GM19455 (cell line): ENCODE results near the gene ST3GAL5.

Source experiments
- ATAC-seq: cut with Tn5 transposase; IDR thresholded peaks from one replicate; pipeline ENCODE4 v1.9.1; 2021; ENCODE audit not compliant: unreplicated experiment

The ST3GAL5 gene

DNA sequence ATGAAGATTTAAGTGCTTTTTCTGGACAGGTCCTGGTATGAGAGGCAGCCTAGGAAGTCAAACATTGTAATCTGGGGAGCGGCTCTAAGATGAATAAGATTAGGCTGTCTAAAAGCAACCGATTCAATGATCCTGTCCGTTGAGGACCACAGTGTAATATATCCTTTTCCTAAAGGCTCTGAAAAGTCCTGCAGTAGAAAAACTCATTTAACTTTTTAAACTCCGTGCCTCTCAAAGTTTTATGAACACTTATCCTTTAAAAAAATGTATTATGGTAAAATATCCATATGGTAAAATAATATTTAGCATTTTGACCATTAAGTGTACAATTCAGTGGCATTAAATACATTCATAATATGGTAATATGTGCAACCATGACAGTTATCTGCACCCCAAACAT lies 95.2 kb downstream of the ST3GAL5 start:
- ATAC-seq, result no peak

DNA sequence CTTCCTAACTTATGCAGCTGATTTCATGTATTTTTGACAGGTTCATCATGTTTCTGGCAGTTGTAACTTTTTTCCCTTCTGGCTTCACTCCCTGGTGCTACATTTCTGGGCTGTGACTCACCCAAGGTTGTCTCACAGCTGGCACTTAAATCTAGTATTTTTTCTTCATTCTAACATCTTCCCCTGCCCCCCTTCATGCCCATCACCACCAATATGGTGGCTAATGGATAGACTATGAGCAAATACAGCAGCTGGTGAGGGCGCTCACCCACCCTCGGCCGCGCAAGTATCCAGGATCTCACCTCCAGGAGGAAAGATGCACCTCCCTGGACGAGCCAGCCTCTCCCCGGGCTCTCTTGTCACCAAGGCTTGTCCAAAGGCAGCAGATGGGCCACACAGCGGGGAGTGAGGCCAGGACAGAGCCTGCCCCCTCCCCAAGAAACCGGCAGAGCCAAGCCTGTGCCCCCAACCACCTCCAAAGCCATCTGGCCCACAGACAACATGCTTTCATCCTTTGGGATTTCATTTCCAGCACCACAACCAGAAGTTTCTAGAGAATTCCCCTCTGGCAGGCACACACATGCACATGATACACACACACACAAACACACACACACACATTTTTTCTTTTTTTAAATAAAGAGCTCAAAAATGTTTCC lies 95.9 kb downstream of the ST3GAL5 start:
- ATAC-seq, result no peak

DNA sequence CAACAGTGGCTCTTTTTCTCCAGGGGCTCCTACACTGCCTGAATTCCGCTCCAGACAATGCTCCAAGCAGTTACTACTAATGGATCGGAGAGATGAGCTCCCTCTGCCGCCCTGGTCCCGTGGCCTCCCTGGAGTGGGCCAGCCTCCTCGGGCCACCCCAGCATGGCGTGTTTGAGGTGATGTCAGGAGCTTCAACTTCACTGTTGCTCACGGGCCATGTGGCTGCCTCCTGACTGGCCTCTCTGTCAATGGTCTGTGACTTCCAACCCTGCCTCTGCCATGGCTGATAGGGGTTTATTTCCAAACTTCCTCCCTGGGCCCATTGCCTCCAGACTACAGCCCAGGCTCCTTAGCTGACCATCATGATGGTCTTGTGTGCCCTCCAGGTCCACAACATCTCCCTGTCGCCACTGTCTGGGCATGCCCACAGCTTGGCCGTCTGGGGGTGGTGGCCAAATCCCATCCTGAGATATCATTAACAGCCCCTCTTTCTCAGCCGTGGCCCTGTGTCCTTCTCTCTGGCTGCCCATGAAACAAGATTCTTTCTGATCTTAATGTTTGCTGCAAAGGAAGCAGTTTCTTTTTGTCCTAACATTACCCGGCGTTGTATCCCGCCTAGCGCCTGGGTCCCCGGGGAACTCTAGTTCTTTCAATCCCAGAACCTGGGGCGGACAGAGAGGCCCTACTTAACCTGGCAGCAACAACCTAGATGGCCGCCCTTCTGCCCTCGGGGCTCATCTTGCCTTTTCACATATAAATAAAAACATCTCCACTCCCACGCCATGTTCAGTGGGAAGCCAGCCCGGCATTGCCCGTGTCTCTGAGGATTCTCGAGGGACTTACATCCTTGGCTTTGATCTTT lies 96.9 kb downstream of the ST3GAL5 start:
- ATAC-seq, result no peak

DNA sequence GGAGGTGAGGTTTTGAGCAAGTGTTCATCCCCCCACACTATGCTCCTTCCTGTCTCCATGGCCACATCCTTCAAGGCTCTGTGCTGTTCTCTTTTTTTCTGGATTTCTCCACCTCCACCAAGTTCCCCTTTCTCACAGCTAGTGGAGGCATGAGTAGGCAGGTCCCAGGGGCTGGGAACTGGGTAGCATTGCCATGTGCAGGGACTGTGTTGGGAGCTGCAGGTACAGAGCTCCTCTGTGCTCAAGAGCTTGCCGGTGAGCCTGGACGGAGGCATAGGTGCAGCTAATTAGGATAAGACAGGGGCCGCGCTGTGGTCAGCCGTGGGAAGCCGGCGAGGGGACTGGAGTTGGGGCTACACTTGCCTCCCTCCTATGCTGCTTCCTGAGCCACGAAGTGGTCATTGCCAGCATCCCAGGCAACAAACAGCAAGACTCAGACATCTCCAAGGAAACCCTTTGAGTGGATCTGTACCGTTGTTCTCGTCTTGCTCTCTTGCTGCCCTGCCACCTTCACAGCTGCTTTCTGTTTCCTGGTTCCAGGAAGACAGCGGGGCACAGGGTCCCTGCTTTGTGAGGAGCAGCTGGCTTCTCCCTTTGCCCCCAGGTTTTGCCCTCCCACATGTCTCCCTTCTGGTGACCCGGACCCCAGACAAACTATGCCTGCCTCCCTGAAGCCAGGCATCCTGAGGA lies 98.1 kb downstream of the ST3GAL5 start:
- no peak for ATAC-seq

DNA sequence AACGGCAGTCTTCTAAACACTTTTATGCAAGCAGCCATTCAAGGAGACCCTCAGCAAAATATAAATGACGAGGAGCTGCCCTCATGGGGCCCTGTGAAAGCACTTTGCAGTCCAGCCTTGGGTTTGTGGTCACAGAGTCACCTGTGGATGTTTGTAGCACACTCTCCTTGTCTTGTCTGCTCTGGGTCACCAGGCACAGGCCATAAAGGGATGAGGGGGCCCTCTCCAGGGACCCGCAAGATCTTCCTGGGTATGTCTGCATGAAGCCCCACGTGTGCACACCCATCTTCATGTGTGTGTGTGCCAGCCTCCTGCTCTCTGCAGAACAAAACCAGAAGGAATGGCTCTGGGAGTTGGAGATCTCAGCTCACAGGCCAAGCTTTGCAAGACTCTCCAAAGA lies 98.8 kb downstream of the ST3GAL5 start:
- ATAC-seq, result no peak

DNA sequence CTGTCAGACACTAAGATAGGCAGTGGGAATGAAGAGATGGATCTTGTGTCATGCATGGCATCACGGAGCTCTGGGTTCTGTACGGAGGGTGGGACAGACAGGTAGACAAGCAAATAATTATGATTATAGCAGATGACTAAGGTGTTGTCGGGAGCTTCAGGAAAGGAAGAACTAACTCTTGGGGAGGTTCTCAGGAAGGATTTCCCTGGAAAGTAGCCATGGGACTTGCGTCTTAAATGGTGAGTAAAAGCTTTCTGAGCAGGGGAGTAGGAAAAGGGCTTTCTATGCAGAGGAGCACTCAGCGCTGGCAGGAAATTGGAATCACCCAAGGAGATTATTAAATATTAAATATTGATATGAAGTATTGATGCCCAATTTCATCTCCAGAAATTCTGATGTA lies 99.5 kb downstream of the ST3GAL5 start:
- no peak for ATAC-seq

DNA sequence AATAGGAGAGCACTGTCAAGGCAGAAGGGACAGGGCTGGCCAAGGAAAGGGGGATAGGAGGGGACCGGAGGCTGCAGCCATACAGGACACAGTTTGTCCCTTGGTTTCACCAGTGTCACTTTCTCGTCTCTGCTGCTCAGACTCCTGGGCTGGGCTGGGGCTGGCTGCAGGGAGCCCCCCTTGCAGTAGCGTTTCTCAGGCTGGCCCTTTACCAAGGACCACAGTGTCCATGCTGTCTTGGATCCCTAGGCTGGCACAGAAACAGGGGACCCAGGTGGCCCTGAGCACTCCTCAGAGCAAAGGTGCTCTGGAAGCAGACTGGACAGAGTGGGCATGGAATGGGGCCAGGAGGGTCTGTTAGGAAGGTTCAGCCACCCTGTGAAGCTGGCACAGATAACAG lies 100.2 kb downstream of the ST3GAL5 start:
- no peak for ATAC-seq

DNA sequence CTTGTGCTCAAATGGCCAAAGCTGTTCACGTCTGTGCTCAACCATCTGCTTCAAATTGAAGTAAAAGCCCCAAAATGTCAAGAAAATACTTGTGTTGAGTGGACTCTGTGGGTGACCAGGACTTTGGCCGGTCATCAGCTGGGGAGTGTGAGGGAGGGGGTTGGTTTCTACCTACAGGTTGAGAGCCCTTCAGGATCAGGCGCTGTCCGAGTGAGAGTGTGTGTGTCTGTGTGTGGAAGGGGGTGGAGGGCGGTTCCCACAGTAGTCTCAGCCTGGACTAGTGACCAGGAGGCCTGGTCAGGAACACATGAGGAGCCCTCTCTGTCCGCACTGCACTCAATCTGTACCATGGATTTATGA lies 100.8 kb downstream of the ST3GAL5 start:
- no peak for ATAC-seq

DNA sequence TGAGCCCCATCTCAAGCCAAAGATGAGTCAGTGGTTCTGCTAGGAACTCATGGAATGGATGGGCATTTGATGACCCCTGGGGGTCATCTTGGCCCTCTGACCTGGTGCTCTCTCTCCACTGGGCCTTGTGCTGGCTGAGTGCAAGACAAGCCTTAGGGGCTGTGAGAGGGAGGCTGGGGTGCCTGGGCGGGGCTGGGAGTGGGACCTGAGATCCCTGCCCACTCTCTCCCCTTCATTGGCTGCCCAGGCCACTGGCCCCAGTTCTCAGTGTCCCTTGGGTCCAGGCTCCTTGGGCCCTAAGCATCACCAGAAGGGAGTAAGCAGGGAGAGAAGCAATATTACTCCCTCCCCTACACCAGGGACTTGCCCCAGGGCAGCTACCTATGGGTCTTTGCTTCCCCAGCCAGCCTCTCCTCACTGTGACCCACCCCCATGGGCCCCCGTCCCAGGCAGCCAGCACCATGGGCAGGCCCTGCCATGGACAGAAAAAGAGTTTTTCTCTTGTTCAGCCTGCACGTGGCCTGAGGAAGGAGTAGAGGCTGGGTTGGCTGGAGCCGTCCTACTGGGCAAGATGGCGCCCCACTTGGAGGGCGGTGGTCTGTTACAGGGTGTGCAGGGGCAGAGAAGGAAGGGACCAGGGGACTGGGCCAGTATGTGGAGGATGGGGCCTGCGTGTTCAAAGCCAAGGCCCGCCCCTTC lies 101.4 kb downstream of the ST3GAL5 start:
- no peak for ATAC-seq
